Measurements from ENCODE around the gene APBB2.
"Not testable (repeated sequence)": the region's sequence is repeated elsewhere in the genome, so short reads cannot be mapped to it uniquely, and the experiment has no call there.

Gene APBB2

DNA sequence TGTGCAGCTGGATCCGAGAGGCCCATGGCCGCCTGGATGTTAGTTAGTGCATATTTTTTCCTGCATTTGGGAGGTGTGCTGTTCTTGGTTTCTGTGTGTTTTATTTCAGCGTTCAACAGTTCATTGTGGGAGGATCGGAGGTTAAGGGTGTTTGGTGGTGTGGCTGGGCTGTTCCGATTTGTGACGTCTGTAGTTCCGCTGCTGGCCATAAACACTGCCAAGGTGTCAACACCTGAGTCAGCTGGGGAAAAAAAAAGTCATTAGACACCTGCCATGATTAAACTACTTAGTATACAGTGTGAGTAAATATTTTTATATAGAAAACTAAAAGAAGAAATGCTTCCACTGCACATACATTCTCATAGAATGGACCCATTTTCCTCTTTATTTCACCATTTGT is 200.2 kb downstream of the APBB2 start:
- no peak for DNase-seq (ENCODE audit: low read depth)

DNA sequence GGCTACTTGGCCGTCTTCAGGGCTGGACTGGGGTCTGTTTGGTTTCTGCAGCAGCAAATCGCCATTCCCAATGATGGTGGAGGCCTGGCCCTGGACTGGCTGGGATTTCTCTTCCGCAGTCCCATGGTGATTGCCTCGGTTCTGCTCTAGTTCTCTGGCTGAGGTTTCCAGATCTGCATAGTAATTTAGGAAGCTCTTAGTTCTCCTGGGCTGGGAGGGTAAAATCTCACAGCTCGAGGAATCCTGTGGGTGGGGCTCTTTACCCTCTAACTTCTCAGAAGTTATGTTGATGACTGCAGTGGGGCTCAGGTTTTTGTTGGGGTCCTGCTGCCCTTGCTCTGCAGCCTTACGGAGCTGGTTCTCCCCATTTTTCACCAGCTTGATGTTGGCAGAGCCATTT is 200.6 kb downstream of the APBB2 start:
- no peak for DNase-seq (ENCODE audit: low read depth)

DNA sequence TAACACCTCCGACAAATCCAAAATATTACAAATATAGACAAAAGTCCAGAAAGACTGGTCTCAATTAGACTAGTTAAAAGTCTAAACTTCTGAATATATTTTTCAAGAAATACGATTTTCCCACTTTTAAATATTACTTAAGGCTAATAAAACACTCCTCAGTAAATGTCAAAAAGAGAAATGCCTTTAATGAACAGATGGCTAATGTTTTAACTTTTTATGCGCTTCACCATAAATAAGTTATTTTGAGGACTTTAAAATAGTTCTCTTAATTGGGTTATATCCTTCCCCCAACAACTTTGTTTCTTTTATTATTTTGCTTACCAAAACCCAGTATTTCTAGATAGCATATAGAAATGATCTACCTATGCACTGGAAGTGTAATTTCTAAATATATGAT is 201.4 kb downstream of the APBB2 start:
- no peak for DNase-seq (ENCODE audit: low read depth)

DNA sequence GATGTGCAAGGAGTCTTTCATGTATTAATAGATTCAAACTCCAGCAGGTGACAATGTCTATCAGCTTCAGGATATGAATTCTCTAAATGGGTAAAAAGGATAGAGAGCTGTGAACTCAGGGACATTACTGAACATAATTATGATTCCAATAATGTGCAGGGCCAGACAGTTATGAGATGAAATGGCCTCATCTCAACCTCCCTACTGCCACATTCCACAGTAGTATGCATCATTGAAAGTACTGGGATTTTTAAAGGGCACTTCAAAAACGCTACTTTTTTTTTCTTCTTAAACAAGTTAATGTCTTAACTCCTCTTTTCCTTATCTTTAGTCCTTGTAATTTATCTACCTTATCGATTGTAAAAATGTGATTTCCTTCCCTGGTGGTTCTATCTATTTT is 202.0 kb downstream of the APBB2 start:
- DNase-seq (ENCODE audit: low read depth), result no peak

DNA sequence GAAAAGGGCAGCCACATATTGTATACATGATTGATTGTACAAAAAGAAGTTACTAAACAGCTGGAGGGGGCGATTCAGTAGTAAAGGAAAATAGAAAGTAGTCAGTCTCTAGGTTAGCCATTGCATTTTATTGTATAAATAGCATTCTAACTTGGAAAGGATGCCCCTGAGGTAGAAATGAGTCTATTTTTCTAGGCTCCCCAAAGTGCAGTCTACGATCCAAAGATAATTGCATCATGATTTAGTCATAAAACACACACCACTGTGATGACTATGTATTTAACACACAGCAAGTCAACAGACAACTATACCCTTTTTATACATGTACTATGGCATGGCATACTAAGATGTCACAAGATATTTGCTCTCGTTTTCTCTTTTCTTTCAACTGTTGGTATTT is 204.9 kb downstream of the APBB2 start:
- DNase-seq (ENCODE audit: low read depth), result no peak

DNA sequence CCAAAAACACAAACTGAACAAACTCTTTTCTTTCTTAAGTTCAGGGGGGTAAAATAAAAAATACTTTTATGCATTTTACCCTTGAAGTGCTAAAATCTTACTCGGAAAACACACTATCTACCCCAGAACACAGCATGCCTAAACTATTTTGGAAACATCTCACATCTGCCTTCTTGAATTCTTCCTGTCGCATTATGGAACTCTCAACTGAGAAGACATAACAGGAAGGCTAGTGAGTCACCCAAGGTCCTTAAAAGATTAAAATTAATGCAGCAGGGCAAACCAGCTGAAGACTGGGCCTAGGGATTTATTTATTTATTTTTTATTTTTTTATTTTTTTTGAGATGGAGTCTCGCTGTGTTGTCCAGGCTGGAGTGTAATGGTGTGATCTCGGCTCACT is 208.2 kb downstream of the APBB2 start:
- DNase-seq (ENCODE audit: low read depth), result no peak

DNA sequence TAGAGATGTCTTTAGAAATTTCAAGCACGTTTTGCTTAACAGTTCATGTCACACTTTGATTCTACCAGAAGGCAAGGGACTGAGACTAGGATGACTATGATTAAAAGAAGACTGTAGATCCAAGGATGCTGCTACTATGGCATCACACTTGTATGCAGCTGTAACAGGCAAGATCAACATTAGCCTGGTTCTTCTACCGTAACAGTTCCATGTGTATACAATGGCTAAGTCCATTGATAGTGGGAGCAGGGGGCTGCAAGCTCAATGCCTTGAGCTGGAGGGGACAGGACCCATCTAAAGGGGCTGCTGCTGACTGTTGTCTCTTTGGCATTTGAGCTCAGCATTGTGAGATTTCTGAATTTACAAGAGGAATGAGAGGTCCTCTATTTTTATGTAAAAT is 212.0 kb downstream of the APBB2 start:
- no peak for DNase-seq (ENCODE audit: low read depth)

DNA sequence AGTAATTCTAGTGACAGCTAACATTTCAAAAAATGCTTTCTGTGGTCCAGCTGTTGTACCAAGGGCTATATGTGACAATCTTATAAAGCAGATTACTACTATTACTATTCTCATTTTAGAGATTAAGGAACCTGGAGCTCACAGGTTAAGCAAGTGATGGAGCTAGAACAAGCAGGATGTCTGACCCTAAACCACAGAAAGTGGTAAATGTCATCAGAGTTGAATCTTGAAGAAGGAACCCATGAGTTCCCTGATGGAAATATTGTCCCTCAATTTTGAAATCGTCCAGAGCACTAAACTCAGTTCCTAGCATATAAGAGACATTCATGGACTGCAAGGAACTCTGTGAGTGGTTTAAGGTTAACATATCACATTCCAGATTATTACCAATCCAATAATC is 214.0 kb downstream of the APBB2 start:
- DNase-seq (ENCODE audit: low read depth), result no peak

DNA sequence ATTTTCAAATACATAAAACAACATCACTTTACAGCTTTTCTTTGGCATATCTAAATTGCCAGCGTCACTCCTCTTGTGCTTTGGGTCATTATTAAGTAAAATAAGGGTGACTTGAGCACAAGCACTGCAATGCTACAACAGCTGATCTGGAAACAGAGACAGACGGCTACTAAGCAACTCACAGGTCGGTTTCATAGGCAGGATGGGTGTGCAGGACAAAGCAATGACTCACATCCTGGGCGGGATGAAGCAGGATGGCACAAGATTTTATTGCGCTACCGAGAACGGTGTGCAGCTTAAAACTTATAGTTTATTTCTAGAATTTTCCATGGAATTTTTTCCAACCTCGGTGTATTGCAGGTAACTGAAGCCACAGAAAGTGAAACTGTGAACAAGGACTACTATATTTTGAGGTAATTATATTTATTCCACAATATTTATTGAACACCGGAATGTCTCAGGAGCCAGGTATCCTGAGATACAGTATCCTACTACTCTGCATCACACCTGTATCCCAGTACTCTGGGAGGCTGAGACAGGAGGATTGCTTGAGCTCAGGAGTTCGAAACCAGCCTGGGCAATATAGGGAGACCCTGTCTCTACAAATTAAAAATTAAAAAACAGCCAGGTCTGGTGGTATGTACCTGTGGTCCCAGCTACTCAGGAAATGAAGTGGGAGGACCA is 215.5 kb downstream of the APBB2 start:
- no peak for DNase-seq (ENCODE audit: low read depth)

DNA sequence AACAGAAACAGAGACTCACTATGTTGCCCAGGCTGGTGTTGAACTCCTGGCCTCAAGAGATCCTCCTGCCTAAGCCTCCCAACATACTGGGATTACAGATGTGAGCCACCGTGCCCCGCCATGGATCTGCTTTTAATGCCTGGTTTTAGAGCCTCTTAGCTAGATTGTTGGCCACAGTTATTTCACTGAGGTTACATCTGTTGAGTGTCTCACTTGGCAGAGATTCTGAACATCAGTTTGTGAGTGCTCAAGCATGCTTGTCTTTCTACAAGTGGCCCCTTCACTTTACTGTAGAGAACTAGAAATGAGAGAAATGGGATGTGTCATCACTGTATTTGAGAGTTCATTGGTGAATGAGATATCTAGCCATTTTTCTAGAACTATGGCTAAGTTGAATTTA is 218.5 kb downstream of the APBB2 start:
- DNase-seq (ENCODE audit: low read depth), result no peak

DNA sequence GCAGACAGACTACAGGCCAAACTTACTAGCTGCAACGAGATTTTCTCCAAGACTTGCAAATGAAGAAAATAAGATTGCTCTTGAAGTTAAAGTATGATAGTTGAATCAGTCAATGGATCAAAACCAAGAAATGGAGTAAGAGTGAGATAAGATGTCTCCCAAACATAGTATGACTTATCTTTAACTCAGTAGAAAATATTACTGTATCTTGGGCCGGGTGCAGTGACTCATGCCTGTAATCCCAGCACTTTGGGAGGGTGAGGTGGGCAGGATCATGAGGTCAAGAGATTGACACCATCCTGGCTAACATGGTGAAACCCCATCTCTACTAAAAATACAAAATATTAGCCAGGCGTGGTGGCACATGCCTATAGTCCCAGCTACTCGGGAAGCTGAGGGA is 220.0 kb downstream of the APBB2 start:
- DNase-seq (ENCODE audit: low read depth), result not testable (repeated sequence)

DNA sequence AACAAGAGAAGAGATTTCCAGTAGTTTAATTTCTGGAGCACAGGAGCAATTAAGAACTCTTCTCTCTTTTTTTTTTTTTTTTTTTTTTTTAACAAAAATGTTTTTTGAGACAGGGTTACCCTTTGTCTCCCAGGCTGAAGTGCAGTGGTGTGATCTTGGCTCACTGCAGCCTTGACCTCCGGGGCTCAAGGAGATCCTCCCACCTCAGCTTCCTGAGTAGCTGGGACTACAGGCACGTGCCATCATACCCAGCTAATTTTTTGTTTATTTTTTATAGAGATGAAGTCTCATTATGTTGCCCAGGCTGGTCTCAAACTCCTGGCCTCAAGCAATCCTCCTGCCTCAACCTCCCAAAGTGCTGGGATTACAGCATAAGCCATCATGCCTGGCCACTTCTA is 221.0 kb downstream of the APBB2 start:
- not testable (repeated sequence) for DNase-seq (ENCODE audit: low read depth)

DNA sequence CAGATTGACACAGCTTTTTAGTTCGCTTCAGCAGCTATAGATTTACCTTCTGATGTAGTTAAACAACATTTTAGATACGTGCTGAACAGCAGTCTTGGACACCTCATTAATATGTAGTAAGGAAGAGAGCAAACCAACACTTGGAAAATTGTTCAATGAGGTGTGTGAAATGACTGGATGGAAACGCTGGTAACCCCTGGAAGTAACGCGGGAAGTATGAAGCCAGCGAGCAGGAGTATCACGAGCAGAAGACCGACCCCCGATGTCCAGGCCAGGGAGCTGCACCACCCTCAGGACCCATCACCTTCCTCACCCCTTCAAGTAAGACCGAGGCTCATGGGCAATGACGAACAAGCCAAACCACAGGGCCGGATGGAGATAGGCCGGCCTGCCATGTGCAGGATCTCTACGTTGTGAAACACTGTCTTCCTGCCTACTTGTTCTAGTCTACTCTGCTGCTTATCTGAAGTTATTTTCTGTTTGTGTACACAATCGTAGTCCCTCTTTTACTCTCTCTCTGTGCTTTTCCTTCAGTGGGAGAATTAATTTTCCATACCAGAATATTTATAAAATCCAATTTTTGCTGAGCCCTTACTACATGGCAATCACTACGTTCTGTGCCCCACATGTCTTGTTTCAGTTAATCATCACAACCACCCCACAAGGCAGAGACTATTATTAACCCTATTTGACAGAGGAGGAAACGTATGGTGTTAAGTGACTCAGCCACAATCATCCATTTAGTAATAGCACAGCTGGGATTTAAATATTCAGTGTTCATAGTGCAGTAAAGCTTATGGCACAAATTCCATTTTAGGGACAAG is 221.7 kb downstream of the APBB2 start:
- DNase-seq (ENCODE audit: low read depth), result no peak

DNA sequence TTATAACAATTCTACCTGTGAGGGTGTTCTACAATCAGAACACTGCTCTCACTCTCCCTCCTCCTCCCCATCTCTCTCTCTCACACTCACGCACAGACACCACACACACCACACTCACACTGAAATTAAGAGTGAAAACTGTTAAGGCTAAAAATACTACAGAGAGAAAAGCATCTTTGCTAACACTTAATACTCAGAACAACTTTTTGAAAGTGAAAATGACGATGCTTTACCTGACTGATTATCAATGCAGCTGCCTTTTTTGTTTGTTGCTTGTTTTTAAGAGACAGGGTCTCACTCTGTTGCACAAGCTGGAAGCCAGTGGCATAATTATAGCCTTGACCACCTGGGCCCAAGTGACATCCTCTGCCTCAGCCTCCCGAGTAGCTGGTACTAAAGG is 222.4 kb downstream of the APBB2 start:
- no peak for DNase-seq (ENCODE audit: low read depth)

DNA sequence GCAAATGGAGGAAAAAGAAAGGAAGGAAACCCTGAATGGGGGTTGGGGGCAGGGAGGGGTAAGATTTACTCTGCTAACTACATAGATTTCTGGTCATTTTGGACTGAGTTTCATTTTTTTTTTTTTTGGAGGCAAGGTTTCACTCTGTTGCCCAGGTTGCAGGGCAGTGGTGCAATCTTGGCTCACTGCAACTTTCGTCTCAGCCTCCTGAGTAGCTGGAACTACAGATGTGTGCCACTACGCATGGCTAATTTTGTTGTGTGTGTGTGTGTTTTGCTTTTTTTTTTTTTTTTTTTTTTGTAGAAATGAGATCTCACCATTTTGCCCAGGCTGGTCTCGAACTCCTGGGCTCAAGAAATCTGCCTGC is 223.5 kb downstream of the APBB2 start:
- DNase-seq (ENCODE audit: low read depth), result no peak

DNA sequence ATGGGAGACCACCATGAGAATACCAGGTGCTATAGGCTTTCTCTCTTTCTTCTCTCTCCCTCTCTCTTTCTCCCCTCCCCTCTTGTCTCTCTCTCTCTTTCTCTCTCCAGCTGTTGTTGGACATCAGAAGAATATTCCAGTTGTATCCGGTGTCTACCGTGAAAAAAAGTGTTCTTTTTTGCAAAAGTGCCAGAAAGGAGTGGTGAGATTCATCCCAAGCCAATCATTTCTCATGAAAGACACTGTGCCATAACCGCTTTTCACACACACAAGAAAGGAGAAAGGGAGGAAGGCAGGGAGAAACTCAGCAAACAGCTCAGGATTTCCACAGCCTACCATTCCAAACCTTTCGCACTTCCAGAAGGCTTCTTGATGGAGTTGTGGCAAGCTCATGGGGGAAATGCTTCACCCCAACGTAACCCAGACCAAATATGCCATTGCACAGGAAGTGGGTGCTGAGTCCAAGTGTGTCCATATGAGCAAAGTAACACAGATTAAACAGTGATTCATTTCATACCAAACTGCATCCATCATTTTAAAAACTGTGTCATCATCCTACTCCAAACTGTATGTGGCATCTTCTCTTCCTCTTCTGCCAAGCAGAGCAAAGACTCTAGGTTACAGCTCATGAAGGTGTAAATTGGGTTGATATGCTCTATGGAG is 224.0 kb downstream of the APBB2 start:
- DNase-seq (ENCODE audit: low read depth), result no peak

DNA sequence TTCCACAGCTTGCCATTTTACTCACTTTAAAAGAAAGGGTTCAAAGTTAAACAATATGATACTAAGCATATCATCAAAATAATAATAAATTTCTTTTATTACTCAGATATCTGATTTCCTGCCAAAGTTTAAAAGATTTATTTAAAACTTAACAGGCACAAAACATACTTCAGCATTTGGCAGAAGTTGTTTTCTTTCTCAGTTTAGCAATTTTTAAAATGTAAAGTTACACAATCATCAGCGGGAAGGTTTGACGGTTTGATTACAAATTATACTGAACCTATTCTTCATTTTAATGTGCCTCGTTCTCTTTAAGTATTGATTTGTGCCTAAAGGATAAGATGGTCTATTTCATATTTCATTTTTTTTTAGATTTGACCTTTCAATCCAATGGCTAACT is 227.2 kb downstream of the APBB2 start:
- DNase-seq (ENCODE audit: low read depth), result no peak

DNA sequence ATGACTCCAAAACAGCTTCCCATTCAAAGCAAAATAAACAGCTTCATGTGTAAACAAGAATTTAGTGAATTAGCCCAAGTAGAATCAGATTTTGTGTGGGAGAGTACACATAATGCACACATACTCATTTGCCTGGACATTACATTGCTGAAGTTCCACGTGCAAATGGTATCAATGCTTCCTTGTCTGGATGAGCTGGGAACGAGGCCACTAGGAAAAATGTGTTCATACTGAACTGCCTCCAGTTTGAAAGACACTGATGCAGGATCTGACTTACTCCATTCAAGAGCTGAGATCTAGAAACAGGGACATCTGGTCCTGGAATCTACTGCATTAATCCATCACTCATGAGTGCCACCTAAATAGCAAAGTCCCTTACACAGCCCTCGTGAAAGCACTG is 228.0 kb downstream of the APBB2 start:
- no peak for DNase-seq (ENCODE audit: low read depth)

DNA sequence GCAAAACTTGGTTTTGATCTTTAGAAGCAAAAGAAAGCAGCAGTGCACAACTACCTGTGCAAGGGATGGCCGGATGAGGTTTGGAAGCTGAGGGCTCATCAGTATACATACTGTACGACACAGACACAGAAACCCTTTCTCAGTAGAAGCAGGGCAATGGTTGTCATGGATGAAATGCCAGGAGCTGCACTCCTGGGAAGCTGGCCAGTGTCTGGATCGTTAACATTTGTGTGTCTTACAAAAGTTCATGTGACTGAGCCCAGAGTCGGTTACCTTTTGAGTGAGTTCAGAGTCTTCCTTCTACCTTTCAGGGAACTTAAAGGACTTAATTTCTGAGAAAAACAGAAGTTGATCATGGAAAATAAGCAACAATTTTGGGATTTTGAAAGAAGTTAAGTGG is 230.3 kb downstream of the APBB2 start:
- DNase-seq (ENCODE audit: low read depth), result no peak

DNA sequence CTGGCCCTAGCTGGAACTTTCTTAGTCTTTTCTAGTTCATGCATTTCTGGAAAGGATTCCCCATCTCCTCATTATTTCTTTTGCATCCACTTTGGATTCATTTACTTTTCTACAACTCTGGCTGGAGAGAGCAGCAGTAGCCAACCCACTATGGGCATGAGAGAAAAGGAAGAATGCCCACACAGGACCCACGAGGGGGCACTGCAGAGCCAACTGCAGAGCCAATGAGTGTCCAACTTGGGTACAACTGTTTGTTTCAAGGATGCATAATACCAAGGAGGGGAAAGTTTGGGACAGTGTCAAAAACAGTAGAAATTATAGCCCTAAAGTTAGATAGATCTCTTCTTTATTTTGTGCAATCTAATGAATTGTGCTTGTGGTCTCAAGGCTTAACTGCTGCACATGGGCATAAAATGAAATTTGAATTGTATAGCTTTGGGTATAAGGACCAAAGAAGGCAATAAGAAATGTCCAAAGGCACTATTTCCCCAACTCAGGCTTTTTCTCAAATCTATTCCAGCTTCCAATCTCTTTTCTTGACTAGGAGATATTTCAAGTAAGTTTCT is 233.9 kb downstream of the APBB2 start:
- DNase-seq (ENCODE audit: low read depth), result no peak

DNA sequence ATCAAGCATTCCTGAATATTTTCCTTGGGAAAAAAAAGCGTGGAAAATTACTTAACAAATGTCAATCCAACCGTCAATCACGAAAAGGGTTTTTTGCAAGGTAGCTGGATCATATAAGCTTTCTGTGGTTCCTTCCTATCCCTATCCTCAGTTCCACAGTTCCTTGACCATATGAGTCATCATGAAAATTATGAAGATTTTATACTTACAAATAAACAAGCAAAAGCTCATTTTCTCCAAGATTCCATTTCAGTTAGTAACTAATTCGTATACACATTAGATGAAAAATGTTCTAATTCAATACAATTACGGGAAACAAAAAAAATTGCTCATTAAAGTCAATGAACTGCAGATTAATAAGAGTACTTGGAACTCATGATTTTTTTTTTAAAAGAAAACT is 235.8 kb downstream of the APBB2 start:
- no peak for DNase-seq (ENCODE audit: low read depth)

DNA sequence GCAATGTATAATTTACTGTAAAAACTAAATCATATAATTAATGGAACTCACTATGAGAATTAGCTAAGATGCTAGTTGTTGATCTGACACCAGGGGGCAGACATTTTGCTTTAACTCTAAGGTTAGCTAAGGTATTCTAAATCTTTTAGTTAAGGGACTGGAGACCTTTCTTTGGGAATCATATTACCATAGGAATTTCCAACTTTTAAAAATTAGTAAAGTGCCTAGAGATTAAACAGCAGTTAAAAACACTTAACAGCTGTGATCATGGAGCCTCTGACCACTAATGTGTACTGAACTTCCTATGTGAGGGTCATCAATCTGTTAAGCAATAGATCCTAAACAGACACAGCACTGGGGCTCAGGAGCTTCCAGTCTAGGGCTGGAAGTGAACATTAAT is 238.0 kb downstream of the APBB2 start:
- no peak for DNase-seq (ENCODE audit: low read depth)

DNA sequence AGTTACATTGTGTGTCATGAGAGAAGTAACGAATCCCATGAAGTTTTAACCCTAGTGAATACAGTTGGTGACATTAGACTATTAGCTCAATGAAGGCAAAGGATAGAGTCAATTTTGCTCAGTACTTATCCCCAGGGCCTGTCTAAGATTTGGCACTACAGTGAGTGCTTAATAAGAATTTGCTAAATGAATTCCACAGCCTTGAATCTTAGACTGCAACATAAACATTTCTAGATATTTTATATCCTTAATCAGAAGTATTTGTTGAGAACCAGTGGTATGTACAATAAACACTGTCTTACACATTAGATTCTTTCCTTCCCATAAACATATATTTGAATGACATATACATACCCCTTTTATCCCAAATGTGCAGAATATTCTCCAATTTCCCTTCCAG is 241.6 kb downstream of the APBB2 start:
- no peak for DNase-seq (ENCODE audit: low read depth)

Measured in stimulated activated CD8-positive, alpha-beta memory T cell treated with anti-CD3 and anti-CD28 coated beads, Interleukin-15, amount 100 ng/mL, for 1 hour (primary cell).